SK-MEL-5 (cell line): ENCODE measurements around the gene DRGX. TPM values are rescaled to one million over a fixed set of nuclear protein-coding genes. Genes with fewer than 3 reads are reported as not detected.

Experiments used
- DNase-seq: peaks from one replicate; pipeline ENCODE4 v3.0.0-alpha.2; 2016; ENCODE audit warnings: low read depth, low spot score
- in situ Hi-C: cut with HindIII; loops from 2 replicates; pipeline ENCODE4 v1.10.0; 2016; ENCODE audit warnings: low sequenced_read_pairs, high pct_unique_total_duplicates, low pct_unique_long_range_greater_than_20kb
- total RNA-seq: library from RNA; depleted of rRNA; stranded (reverse); fragments of >200 nt; shearing (Covaris generic); gene quantifications from 2 replicates; pipeline ENCODE4 v1.2.3, GENCODE V29; 2014

DRGX gene
- total RNA-seq, 1 experiment from 2014 or later: not detected

DNA sequence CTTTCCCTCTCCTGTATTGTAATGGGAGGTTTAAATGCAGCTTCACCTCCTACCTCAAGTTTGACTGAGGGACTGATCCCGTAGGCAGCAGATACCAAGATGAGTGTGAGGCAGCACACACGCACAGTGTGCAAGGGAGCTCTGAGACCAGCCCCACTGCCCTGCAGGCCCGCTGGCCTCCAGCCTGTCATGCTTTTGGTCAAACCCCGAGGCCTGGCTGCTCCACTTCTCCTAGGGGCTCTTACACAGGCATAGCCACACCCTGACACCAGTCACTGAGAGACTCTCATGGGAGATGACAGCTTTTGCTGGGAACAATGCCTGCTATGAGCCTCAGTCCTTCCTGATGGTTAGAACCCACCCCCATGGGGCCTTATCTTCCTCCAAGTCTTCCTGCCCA is 27.6 kb downstream of the DRGX start:
- in situ Hi-C loops: no loop called here

DNA sequence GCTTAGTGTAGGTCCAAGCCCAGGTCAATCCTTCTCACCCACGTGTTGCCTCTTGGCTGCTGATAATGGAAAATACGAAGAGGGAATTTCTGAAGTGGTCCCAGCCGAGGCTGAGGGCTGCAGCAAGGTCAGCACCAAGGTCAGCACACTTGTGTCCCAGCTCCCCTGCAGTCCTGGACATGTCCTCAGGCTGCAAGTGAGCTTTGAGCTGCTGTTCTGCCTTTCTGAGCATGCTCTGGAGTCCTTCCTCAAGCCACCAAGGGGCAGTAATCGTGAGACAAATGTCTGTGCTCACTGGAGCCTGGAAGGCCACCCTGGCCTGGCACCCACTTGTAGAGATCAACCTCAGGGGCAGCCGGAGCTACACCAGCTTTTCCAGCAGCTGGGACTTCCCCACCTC is 28.3 kb downstream of the DRGX start:
- in situ Hi-C loops: no loop called here
- DNase-seq: no peak

More for the DNA sequence above, 27.6 kb downstream of the DRGX start:
- no peak for DNase-seq

DNA sequence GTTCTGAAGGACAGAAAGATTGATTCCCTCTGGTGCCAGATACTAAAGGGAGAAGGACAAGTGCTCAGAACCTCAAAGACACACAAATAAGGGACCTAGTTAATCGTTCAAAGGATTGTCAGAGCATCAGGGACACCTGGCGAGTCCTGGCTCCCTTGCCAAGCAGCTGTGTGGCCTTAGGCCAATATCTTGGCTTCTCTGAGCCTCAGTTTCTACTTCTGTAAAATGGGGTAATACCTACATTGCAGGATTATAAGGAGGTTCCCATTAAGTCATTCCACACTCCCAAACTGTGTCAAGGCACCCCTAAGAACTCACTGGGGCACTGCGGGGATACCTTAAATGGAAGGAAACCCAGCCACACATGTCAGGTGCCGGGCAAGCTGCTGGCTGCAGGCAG is 29.4 kb downstream of the DRGX start:
- in situ Hi-C loops: no loop called here
- DNase-seq: no peak

DNA sequence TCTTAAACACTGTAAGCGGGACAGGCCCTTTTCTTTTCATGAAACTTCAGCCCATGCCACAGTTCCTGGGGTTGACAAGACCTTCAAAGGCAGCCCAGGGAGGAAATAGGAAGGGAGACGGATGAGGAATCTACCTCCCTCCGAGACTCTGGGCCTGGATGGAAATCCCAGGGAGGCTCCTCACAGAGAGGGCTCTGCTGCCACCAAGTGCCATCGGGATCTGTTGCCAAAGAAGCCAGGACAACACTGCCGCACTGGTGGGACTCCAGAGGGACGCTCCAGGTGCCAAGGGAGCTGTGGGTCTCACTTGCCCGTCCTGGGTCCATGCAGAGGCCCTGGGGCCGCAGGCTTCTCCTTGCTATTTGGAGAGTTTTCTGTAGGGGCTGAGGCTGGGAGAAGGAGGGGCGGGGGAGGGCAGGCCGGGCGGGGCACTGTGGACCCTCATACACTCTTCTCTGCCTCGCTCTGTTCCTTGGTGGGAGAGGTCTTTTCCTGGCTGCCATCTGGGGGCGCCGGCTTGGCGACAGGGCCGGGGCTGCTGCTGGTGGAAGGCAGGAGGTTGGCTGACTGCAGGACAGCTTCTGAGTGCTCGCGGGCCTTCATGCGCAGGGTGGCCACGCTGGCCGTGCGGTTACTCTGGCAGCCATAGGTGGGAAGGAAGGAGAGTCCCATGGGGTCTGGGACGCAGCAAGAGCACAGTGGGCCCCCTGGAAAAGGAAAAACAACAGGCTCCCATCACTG is 30.0 kb downstream of the DRGX start:
- in situ Hi-C loops: no loop called here
- no peak for DNase-seq

DNA sequence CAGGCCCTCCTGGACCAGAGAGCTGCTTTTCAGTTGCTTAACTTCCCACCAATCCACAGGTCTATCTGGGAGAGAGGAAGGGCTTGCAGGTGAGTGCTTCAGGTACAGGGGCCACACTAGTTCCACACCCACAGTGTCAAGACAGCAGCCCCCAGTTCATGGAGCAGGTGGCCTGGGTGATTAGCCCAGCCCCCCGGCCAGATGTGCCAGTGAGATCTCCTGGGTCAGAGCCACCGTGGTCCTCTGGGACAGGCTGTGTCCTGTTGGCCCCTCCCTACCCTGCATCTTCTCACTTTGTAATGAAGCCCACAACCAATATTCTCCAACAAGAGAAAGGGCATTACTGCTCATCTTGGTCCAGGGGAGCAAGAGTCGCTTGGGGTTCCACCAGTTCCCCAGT is 30.6 kb downstream of the DRGX start:
- DNase-seq: no peak
- in situ Hi-C loops: no loop called here

DNA sequence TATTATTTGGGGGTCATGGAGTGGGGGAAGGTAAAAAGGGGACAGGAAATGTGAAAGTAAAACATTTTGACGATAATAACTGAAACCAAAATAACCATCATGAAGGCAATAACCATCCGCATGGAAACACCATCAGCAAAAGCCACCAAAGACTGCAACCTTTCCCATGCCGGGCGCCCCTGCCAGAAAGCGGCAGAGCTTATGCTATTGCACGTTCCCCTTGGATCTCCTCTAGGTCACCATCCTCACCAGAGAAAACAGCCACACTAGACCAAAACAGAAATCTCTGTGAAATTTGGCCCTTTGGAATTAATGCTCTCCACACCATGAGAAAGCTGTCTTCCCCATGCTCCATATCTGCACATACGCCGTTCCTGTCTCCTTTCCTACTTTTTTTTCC is 31.1 kb downstream of the DRGX start:
- in situ Hi-C loops: no loop called here
- no peak for DNase-seq

DNA sequence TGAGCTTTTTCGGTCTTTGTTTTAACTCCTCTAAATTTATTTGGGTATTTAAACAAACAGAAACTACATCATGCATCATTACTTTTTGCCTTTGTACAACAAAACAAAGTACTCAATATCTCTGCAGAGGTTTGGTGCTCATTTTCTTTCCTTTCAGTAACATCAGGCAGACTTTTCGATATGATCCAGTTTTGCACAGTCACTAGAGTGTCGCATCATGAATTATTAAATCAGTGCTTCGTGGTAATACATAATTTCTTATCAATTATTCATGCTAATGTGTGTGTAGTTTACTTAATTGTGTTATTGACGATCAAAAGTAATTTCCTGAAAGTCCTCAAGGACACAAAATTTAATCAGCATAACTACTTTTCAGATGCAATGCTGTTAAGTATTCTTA is 31.8 kb downstream of the DRGX start:
- in situ Hi-C loops: no loop called here
- no peak for DNase-seq

DNA sequence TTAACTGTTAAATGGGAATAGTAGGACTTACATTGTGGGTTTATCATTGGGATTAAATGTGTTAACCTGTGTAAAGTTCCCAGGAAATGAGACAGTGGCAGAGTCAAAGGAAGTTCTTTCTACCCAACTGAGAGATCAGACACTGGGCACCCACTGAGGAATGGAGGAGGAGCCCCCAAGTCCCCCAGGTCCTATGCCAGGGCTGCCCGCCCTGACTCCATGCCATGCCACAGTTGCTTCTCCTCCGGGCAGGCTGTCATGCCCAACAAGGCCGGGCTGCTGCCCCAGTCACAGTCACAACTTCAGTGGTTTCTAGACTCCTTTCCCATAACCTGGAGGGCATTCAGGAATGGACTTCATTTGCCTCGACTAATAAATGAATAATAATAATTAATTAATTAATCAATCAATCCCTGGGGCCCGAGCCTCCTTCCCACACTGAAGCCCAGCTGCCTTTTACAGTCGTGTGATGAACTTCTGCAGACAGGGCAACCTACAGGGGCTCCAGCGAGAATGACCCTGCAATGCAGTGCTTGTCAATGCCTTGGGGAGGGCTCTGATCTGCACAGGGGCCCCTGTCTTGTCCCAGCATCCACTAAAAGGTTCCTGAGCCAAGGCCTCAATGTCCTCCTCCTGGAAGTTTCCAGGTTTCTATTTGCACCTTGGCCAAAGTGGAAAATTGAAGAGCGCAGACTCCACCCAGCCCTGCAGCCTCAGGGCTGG is 32.4 kb downstream of the DRGX start:
- in situ Hi-C loops: no loop called here

DNA sequence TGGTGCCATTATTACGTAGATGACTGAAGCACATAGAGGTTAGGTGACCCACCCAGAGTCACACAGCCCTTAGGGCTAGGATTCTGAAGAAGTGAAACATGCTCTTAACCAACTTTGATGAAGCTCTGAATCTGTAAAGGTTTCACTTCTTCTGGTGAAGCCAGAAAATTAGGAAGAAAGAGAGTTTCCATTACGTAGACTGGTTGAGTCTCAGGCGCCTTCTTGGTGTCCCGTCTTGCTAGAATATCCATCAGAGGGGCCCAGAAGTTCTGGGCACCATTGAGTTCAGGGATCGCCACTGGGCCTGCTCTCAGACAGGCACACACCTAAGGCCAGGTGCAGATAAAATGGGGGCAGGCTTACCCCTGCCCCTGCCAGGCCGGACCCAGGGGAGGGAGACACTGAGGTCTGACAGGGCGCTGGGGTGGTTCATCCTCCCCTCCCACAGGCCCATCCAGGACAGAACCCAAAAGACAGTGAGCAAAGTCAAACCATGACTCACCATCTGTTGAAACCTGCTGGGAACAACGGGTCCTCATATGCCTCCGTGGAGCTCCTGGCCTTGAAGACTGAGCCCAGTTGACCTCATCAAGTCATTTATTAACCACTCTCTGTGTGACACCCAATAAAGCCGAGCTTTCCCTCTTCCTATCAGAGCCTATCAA is 33.2 kb downstream of the DRGX start:
- DNase-seq: no peak
- in situ Hi-C loops: no loop called here

More for the DNA sequence above, 32.4 kb downstream of the DRGX start:
- no peak for DNase-seq

DNA sequence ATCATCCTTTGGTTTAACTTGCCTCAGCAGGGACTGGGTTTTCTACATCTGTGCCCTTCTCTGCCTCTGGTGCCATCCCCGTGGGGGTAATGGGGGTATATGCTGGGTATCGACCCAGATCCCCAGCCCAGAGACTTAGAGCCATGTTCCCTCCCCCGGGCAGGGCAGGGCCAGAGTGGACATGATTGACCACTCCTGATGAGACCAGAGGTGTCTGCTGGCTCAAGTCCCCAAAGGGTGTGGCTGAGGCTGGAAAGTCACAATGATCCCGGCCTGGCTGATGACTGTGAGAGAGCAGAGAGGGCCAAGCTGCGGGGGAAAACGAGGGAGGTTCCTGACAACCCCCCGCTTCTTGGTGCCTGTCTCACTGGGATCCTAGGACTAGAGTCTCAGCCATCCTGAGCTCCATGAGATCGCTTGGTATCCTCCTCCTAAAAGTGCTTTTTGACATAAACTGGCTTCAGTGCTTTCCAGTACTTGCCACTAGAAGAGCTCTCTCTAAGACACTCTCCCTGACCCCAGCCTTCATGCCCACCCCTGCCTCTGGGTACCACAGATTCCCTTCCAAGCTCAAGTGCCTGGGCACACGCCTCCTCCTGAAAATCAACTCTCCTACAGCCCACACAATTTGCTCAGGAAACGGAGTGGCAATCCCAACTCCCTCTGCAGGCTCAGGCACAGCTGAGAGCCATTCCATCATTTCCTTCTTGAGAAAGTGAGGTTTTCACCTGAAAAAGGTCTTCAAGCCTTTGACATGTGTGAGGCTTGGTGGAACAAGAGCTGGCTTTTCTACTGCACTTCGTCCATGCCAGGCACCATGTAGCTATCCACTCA is 33.9 kb downstream of the DRGX start:
- no peak for DNase-seq
- in situ Hi-C loops: no loop called here

DNA sequence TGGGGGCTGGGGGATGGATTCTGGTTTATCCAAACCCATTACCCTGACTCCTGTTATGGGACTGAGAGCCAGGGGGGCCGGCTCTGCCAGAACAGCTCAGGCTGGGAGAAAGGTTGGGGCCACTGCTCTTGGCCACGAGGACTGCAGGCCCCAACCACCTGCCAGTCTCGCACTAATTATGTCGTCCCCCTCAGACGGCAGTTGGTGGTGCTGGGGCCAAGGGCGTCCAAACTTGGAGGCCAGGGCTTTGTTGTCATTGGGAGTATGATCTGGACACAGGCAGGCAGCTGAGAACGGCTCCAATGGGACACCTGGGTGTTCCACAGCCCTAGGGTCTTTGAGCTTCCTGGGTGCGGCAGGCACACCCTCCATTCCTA is 34.7 kb downstream of the DRGX start:
- in situ Hi-C loops: no loop called here
- DNase-seq: no peak

DNA sequence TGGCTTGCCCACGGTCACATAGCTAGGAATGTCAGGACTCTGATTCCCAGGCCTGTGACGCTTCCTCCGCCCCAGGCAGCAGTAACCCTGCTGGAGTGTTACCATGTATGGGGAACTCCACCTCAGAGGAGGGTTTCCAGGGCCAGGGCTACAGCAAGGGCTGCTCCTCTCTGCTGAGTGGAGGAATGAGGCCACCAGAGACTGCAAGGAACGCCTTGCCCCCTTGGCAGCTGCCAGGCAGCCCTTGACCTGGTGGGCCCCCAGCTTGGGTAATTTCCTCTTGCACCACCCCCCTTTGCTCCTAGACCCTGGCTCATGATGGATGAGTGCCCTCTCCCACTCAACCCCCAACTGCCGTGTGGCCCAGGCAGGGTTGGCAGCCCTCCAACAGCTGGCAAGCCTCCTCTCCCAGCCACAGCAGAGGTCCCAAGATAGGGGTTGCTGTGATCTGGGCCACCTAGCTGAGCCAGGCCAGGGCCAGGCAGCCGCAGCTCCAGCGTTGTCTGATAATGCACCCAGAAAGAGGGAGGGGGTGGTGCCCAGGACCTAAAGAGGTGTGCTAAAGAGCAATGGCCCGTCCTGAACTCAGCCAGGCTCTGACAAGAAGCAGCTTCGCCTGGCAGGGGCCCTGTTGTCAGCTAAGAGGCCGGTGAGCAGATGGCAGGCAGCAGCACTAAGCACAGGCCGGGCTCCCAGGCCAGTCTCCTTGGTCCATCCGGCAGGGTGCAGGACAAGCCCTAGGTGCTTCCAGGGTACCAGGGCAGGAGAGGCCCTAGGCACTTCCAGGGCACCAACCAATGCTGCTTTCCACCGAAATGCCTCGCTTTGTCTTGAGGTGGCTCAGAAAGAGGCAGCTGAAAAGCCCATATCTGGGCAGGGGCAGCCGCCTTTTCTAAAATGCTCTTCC is 35.4 kb downstream of the DRGX start:
- DNase-seq: no peak
- in situ Hi-C loops: no loop called here

DNA sequence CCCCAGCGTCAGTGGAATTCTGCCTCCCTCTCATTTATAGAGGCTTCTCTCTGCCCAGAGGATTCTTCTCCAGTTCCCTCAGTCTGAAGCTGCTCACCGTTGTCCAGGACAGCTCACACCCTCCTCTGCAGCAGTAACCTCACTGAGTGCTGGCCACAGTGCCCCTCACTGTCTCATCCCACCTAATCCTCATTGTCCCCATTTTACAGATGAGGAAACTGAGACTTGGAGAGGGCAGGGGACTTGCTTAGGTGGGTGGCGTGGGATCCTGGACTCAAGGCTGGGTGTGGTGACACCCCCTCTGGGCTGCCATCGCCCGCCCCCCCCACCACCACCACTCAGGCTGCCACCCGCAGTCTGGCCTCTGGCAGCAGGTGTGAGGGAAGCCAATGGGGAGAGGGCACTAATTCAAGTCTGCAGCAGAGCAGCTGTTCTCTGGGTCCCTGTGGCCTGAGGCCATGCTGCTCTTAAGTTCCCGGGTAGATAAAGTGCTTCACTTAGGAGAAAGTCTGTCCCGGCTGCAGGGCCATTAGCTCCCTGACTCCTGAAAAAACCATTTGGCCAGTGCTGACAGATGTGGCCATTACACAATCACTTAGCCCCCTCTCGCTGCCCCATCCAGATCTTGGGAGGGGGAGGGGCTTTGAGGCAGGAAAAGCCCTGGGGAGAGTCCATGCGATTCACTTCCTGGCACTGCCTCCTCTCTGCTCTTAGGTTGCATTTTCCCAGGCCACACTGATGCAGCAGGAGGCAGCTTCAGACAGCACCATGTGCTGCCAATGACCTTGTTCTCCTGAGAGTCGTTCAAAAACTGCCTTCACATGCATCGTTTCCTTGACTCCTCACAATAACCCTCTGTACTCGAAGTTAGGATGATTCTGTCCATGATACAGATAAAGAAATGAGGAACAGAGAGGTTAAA is 36.3 kb downstream of the DRGX start:
- DNase-seq: peak; percentile 5
- in situ Hi-C loops: no loop called here

DNA sequence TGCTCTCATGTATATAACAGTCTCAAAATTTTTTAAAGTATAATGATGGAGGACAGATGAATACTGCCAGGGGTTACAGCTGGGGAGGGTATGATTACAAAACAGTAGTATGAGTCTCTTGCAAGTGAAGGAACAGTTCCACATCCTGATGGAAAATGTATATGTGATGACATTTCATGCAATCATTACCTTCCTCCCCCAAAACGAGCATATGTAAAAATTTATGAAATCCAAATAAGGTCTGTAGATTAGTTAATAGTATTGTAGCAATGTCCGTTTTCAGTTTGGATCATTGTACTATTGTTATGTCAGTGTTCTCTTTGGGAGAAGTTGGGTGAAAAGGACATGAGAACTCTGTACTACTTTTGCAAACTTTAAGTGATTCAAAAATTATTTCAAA is 38.0 kb downstream of the DRGX start:
- in situ Hi-C loops: no loop called here
- DNase-seq: no peak

DNA sequence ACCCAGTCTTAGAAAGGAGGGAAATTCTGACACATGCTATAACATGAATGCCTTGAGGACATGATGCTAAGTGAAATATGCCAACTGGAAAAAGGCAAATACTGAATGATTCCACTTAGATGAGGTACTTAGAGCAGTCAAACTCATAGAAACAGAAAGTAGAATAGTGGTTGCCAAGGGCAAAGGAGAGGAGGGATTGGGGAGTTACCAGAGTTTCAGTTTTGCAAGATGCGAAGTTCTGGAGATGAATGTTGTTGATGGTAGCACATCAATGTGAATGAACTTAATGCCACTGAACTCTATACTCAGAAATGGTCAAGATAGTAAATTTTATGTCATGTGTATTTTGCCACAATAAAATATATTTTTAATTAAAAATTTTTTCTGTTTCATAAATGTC is 38.9 kb downstream of the DRGX start:
- in situ Hi-C loops: no loop called here
- no peak for DNase-seq

DNA sequence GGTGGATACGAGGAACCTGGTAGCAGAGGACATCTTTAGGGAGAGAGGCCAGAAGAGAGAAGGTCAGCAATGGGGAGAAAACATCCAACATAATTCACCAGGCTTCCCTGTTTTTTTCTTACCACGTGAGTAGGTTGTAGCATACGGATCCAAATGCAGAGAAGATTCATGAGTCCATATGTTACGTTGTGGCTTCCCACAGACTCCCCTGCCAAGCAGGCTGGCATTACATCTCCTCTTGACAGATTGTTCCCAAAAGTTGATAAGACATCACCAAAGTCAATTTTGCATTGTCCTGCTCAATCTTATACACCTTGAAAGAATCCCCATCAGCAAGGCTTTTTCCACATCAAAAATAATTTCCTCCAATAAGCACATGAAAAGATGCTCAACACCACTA is 39.7 kb downstream of the DRGX start:
- in situ Hi-C loops: no loop called here
- no peak for DNase-seq
